Adrenal gland (tissue), 5 donors: ENCODE results near the gene ITPRIP.

Experiments used
- POLR2A ChIP-seq, 2 donors: fragments of 450-650 bp; IDR thresholded peaks; one replicate each; pipeline ENCODE4 v1.6.1; 2017; ENCODE audit warnings: antibody characterized with exemption in 2 of 2, mild to moderate bottlenecking in 2 of 2, moderate library complexity in 1 of 2
- TF ChIP-seq, protein P1 (sequence below), 6 experiments: fragments of 450-650 bp in 4 of 6; fragments of 200-600 bp in 2 of 6; sonication (generic) in 1 of 6; IDR thresholded peaks; 1 replicate in 5 of 6; 2 replicates in 1 of 6; pipeline versions ENCODE4 v1.5.1 to v1.8.0; 2016 to 2021; ENCODE audit warnings: antibody characterized with exemption in 6 of 6, mild to moderate bottlenecking in 2 of 6, moderate library complexity in 1 of 6
- donor health status: DM: no; HTN: no; CAD: no.

DNA sequence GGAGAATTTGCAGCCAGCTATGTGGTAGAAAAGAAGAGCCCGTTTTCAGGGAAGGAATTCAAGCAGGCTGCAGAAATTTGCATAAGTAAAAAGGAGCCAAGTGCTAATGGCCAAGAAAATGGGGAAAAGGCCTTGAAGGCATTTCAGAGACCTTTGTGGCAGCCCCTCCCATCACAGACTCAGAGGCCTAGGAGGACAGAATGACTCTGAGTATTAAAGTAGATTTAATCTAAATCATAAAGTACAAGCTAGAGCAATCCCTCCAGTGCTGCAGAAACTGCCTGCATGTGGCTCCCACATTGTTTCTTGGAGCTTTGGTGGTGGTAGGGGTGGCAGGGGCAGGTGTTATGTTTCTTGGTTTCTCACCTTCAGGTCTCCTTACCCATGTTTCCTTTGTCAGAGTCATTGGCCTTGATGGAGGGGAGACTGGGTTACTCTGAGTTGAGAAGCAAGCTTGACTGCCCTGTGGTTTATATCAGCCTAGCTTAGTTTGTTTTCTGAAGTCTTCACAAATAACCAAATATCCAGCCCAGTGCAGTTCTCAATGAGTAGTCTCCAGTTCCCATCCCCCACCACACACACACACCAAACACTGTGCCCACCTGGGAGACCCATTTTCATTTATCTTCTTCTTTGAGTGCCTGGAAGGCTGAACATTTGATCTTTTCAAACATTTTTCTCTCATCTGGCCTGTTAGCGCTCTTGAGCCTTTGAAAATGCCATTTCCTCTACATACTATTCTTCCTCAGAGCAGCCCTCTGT, 34.5 kb downstream of the ITPRIP start:
- TF ChIP-seq, protein P1, sequence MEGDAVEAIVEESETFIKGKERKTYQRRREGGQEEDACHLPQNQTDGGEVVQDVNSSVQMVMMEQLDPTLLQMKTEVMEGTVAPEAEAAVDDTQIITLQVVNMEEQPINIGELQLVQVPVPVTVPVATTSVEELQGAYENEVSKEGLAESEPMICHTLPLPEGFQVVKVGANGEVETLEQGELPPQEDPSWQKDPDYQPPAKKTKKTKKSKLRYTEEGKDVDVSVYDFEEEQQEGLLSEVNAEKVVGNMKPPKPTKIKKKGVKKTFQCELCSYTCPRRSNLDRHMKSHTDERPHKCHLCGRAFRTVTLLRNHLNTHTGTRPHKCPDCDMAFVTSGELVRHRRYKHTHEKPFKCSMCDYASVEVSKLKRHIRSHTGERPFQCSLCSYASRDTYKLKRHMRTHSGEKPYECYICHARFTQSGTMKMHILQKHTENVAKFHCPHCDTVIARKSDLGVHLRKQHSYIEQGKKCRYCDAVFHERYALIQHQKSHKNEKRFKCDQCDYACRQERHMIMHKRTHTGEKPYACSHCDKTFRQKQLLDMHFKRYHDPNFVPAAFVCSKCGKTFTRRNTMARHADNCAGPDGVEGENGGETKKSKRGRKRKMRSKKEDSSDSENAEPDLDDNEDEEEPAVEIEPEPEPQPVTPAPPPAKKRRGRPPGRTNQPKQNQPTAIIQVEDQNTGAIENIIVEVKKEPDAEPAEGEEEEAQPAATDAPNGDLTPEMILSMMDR (IDR thresholded peaks at IDR 0.05), result no peak
- no peak for TF ChIP-seq POLR2A (IDR thresholded peaks at IDR 0.05)
